Measurements from ENCODE around the gene GMNN.
"Not testable (repeated sequence)": the region's sequence is repeated elsewhere in the genome, so short reads cannot be mapped to it uniquely, and the experiment has no call there.

The GMNN gene
- 4.1 to 12.8 reads per million in 2 experiments for total RNA-seq

DNA sequence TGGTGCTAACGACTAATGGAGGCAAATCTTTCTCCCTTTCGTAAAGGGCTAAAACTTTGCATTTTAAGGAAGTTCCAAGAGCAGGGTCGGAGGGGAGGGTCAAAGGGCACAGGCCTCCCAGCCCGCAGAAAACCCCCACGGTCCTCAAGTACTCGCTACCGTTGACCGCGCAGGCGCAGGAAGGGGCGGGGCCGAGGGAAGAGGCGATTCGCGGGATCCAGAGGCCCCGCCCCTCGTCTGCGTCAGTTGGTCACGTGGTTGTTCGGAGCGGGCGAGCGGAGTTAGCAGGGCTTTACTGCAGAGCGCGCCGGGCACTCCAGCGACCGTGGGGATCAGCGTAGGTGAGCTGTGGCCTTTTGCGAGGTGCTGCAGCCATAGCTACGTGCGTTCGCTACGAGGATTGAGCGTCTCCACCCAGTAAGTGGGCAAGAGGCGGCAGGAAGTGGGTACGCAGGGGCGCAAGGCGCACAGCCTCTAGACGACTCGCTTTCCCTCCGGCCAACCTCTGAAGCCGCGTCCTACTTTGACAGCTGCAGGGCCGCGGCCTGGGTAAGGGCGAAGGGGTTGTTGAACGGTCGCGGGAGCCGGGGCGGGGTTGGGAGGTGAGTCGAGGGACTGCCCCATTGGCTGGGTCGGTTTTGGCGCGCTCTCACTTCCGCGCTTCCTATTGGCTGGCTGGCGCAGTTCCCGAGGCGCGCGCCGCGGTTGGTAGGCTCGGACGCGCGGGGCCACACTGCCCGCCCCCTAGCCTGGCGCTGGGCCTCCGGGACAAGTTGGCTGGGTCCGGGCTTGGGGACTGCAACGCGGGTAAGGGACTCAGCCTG, at the start of gene GMNN:
TSS of gene GMNN (plus strand) at position 242 of the 824 bp plus-strand sequence. CDS start 2,310 bp downstream, outside the sequence.
- DNase-seq (ENCODE audit: low read depth): peak; percentile 98

DNA sequence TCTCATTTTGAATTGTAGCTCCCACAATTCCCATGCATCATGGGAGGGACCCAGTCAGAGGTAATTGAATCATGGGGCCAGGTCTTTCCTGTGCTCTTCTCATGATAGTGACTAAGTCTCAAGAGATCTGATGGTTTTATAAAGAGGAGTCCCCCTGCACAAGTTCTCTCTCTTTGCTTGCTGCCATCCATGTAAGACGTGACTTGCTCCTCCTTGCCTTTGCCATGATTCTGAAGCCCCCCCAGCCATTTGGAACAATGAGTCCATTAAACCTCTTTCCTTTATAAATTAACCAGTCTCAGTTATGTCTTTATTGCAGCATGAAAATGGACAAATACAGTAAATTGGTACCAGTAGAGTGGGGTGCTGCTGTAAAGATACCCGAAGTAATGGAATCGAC, 44.1 kb upstream of the GMNN start:
- not testable (repeated sequence) for DNase-seq (ENCODE audit: low read depth)

DNA sequence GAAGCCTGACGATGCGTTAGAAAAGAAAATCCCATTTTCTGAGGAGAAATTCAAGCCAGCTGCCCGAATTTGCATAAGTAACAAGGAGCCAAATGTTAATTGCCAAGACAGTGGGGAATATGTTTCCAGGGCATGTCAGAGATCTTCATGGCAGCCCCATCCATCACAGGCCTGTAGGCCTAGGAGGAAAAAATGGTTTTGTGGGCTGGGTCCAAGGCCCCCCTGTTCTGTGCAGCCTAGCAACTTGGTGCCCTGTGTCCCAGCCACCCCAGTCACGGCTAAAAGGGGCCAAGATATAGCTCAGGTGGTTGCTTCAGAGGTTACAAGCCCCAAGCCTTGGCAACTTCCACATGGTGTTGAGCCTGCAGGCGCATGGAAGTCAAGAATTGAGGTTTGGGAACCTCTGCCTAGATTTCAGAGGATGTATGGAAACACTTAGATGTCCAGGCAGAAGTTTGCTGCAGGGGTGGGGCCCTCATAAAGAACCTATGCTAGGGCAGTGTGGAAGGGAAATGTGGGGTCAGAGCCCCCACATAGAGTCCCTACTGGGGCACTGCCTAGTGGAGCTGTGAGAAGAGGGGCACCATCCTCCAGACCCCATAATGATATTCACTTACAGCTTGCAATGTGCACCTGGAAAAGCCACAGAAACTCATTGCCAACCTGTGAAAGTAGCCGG, 43.1 kb upstream of the GMNN start:
- DNase-seq (ENCODE audit: low read depth): not testable (repeated sequence)

DNA sequence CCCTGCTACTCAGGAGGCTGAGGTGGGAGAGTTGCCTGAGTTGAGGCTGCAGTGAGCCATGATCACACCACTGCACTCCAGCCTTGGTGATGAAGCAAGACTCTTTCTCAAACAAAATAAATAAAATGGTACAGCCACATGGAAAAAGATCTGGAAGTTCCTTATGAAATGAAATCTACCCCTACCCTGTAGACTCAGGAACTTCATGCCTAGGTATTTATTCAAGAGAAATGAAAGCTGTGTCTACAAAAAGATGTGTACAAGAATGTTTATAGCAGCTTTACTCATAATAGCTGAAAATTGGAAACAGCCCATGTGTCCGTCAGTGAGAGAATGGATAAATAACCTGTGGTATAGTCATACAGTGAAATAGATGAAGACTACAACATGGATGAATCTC, 40.6 kb upstream of the GMNN start:
- no peak for DNase-seq (ENCODE audit: low read depth)

DNA sequence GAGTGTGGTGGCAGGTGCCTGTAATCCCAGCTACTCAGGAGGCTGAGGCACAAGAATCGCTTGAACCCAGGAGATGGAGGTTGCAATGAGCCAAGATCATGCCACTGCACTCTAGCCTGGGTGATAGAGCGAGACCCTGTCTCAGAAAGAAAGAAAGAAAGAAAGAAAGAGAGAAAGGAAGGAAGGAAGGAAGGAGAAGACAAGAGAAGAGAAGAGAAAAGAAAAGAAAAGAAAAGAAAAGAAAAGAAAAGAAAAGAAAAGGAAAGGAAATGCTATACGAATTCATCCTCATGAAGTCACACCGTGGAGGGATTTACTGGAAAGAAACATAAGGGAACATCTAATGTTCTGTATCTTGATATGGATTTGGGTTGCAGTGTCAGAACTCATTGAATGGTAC, 40.0 kb upstream of the GMNN start:
- DNase-seq (ENCODE audit: low read depth): not testable (repeated sequence)

DNA sequence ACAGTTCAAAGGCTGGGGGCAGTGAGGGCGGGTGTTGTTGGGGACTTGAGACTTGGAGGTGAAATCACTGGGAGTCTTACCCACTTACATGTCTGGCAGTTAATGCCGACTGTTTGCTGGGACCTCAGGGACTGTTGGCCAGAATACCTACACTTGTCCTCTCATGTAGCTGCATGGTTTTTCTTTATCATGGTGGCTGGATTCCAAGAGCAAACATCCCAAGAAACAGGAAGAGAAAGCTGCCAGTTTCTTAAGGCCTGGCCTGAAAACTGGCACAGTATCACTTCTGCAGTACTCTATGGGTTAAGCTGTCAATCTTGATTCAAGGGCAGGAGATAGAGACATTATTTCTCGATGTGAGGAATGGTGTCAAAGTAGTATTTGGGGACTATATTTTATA, 36.0 kb upstream of the GMNN start:
- DNase-seq (ENCODE audit: low read depth): no peak

DNA sequence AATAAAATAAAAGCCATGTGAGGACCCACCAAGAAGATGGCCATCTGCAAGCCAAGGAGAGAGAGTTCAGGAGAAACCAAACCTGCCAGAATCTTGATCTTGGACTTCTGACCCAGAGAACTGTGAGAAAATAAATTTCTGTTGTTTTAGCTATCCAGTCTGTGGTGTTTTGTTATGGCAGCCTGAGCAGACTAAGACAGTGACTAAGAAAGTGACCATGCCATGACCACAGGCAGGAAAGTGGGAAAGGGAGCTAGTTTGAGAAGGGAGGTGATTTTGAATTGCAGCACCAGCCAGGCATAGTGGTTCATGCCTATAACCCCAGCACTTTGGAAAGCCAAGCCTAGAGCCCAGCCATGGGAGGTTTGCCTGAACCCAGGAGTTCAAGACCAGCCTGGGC, 33.9 kb upstream of the GMNN start:
- no peak for DNase-seq (ENCODE audit: low read depth)

DNA sequence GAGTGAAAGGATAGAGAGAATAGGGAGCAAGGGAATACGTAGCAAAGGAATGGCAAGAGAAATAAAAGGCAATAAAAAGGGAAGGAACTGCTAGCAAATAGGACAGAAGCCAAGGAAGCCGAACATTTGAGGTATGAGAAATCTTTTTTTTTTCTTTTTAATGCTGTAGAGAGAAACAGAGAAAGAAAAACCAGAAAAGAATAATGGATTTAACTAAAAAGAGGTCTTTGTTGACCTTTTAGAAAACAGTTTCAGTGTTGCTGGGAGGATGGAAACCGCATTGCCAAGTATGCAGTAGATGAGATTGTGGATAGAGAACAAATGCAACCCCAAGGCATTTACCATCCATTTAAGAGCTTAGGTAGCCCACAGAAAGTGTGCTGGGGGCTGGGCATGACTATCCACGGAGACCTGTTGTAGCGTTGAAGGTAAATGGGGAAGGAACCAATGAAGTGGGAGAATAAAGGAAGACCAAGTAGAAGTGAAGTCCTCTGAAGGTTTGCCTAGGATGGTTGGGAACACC, 32.5 kb upstream of the GMNN start:
- DNase-seq (ENCODE audit: low read depth): no peak

DNA sequence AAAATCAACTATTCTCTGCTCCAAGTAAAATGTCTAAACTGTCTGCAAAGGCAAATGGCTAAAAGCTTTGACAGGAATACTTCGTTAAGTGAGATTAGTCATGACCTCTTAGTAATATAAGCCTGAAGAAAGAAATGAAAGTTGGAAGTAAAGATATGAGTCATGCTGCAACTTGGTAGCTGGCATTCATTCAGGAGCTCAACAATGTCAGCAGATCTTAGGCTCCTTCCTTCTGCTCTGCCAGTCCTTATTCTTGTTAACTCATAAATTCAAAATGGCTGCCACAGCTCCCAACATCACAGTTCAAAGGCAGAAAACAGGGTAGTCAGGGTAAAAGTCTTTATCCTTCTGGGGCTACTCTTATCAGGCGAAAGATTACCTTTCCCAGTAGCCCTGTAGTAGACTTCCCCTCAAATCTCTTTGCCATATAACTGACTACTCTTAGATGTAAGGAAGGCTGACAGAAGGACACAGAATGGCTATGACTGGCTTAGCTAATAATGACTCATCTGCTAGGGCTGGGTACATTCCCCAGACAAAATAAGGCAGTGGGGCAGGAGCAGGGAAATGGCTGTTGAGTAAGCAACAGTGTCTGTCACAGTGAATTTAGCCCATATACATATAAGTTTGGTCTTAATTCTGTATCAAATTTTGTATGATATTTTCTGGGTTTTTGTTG, 31.3 kb upstream of the GMNN start:
- no peak for DNase-seq (ENCODE audit: low read depth)

DNA sequence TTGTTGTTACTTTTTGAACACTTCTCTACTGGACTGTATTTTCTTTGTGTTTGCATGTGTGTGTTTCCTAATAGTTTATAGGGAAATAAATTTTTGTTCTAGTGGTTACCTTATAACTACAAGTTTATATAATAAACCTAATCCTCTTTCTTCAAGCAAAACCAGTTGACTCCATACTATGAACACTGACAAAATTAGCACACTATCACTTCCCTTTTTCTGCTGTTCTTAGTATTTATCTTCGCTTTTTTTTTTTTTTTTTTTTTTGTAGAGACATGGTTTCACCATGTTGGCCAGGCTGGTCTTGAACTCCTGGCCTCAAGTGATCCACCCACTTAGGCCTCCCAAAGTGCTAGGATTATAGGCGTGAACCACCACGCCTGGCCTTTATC, 30.8 kb upstream of the GMNN start:
- no peak for DNase-seq (ENCODE audit: low read depth)

DNA sequence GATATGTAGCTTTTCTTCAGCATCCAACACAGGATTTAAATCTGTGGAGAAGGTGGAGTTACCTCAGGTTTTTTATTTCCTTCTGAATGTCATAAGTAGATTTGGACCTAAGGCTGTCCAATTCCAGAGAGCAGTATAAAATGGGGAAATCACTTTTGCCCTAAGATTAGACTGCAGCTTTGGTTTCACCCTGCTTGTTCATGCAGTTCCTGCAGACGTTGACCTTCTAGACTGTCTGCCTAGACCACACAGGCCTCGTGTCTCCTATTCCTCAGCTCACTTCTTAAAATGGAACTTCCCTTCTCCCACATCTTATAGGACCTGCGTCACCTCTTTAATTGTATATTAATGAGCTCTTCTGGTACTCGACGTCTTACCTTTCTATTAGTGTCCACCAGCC, 29.8 kb upstream of the GMNN start:
- DNase-seq (ENCODE audit: low read depth): no peak

DNA sequence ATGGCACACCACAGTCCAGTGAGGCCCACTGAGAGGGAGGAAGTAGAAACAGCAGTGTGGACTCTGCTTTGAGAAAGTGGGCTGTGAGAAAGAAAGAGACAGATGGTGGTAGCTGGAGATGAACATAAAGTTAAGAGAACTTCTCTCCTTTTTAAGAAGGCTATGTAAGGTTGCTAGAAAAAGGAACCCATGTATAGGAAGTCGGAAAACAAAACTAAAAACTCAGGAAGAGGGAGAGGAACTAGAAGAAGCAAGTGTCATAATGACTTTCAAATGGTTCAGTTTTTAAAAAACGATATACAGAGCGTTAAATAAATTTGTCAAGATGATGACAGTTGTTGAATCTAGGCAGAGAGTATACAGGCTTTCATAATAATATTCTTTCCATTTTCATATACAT, 25.4 kb upstream of the GMNN start:
- DNase-seq (ENCODE audit: low read depth): no peak

DNA sequence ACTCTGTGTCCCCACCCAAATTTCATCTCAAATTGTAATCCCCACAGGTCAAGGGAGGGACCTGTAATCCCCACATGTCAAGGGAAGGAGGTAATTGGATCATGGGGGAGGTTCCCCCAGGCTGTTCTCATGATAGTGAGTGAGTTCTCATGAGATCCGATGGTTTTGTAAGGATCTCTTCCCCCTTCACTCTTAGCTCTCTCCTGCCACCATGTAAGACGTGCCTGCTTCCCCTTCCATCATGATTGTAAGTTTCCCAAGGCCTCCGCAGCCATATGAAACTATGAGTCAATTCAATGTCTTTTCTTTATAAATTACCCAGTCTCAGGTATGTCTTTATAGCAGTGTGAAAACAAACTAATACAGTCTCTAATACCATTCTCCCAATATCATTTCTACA, 23.9 kb upstream of the GMNN start:
- DNase-seq (ENCODE audit: low read depth): not testable (repeated sequence)

DNA sequence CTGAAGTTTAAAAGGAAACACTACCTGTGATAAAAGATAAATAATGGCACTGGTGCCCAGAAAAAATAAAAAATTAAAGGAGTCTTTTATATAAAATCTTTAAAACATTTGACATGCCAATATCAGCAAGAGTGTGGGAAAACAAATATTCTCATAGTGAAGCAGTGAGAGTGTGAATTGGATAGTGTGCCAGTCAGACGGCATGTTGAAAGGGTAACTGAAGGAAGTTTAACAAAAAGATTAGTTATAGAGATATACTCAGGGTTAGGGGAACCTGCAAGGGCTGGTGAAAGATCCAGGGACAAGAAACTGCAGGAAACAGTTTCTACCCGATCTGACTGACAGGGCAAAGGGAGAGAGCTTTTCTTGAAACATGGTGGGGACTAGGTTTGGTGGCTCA, 22.2 kb upstream of the GMNN start:
- DNase-seq (ENCODE audit: low read depth): no peak

DNA sequence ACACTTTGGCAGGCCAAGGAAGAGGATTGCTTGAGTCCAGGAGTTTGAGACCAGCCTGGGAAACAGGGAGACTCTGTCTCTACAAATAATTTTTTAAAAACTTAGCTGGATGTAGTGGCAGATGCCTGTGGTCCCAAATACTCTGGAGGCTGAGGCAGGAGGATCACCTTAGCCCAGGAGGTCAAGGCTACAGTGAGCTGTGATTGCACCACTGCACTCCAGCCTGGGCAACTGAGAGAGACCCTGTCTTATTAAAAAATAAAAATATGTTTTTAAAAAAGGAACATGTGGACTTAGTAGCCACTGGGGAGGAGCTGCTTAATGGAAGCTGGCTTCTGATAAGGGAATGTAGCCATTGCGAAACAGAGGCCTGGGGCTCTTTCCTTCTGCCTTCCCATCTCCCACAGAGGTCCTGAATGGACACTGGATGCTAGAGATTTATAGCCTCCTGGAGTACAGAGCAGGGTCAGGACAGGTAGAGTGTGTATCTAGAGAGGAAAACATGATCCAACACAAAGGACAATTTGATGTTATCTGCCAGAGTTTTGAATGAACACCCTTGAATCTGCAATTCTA, 21.7 kb upstream of the GMNN start:
- DNase-seq (ENCODE audit: low read depth): no peak

DNA sequence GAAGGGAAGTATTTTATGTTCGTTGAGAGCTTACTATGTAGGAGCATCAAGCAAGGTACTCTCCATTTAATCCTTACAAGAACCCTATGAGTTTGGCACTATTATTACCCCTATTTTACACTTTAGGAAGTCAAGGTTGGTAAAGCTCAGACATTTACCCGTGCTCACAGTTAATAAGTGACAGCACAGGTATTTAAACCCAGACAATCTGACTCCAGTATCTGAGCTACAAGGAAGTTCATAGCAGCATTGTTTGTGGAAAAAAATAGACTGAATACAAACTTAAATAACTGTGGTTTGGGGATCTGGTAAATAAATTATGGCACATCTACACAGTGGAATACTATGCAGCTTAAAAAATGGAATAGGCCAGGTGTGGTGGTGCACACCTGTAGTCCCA, 21.2 kb upstream of the GMNN start:
- DNase-seq (ENCODE audit: low read depth): no peak

DNA sequence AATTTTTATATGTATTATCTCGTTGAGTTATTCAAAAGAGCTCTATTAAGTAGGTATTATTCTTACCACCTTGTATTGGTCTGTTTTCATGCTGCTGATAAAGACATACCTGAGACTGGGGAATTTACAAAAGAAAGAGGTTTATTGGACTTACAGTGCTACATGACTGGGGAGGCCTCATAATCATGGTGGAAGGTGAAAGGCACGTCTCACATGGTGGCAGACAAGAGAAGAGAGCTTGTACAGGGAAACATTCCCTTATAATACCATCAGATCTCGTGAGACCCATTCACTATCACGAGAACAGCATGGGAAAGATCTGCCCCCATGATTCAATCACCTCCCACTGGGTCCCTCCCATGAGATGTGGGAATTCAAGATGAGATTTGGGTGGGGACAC, 20.4 kb upstream of the GMNN start:
- DNase-seq (ENCODE audit: low read depth): not testable (repeated sequence)

DNA sequence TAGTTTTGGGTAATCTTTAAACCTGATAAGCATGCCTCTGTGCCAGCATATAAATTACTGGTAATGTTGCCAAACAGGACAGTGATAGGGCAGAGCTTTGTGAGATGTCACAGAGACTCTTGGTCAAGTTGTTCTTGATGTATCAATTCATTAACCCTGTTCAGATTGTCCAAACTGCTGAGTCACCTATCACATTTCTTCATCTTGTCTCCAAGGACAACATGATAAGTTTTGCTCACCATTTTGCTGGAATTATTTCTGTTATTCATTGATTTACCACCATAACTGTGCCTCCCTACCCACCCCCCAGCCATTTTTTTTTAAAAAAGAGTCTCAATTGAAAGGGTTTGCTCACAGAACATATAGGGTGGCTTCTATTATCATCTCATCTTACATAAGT, 19.5 kb upstream of the GMNN start:
- DNase-seq (ENCODE audit: low read depth): no peak

DNA sequence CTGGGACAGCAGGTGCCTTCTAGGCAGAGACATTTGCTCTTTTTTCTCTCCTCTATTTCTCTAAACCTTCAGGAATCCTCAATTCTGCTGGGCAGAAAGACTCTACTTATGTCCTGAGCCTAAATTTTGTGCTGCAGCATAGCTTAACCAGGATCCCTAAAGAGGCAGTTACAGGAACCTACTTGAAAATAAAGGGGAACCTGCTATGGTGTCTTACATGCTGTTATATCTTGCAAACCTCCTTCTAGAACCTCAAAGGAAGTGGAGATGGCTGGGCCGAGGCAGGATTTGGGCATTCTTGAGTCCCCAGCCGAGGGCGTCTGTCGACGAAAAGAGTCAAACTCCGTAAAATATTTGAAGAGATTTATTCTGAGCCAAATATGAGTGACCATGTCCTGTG, 17.1 kb upstream of the GMNN start:
- DNase-seq (ENCODE audit: low read depth): no peak

DNA sequence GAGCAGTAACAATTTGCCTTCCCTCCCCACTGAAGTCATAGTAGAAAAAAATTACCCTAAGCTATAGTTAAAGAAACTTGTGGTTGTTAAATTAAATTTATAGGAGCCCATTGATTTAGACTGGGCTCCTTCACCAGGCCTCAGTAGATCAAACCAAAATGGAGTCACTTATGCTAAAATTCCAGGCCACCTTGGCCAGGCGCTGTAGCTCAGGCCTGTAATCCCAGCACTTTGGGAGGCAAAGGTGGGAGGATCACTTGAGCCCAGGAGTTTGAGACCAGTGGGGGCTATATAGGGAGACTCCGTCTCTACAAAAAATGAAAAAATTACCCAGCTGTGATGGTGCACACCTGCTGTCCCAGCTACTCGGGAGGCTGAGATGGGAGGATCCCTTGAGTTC, 15.0 kb upstream of the GMNN start:
- no peak for DNase-seq (ENCODE audit: low read depth)

DNA sequence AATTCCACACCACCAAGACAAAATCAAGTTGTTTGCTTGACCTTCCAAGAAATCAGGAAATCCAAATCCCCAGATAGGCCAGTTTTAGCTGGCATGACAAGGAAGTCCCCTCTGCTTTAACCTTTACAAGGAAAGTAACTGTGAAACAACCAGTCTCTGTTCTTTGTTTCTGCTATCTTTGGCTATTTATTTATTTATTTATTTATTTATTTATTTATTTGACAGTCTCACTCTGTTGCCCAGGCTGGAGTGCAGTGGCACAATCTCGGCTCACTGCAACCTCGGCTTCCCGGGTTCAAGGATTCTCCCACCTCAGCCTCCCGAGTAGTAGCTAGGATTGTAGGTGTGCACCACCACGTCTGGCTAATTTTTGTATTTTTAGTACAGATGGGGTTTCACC, 14.5 kb upstream of the GMNN start:
- DNase-seq (ENCODE audit: low read depth): no peak

DNA sequence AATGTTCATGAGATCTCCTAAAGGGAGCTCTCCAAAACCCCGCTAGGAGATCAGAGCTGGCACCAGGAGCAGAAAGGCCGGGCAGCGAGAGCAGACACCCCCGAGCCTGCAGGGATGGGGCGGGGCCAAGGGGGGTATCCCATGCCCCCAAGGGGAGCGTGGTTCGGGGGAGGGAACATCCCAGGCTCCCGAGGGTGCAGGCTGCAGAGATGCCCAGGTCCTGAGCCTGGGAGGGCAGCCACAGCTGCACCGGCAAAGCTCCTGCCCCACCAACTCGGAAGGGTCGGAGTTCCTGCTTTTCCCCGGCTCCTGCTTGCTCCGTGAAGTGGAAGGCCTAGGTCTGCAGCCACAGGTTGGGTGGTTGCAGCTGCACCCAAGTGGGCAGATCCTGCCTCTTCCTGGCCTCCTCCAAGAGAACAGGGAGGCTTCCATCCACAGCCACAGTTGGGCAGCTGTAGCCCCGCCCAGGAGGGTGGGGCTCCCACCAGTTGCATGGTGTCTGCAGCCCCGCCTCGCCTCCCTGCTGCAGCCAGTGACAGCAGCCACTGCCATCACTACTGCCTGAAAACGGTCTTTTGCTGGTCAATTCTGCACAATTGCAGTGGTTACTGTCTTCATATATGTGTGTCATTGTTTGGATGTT, 13.4 kb upstream of the GMNN start:
- no peak for DNase-seq (ENCODE audit: low read depth)
